ENCODE data around the gene LYL1.

The LYL1 gene

DNA sequence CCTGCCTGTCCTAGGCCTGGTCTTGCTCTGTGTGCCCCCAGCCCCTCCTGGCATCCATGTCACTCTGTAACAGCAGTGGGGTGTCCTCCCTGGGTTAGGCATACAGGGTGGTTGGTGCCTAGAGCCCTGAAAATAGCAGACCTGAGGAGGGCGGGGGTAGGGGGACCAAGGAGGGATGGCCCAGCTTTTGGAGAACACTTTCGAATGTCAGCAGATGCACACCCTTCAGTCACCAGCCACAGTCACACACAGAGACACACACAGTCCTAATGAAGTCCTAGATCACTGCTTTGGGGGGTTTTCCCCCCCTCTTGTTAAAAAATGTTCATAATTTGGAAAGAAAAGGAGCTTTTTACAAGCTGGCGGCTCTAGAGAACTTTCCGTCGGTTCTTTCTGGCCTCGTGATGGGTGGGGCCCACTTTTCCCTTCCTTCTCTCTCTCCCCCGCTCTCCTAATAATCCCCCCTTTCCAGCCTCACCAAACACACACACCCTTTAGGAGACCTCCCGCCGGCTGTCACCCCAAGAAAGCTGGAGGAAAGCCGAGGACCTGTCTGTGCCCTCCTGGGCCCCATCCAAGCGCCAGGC is 47.9 kb downstream of the LYL1 start:
- DNase-seq, result no peak

DNA sequence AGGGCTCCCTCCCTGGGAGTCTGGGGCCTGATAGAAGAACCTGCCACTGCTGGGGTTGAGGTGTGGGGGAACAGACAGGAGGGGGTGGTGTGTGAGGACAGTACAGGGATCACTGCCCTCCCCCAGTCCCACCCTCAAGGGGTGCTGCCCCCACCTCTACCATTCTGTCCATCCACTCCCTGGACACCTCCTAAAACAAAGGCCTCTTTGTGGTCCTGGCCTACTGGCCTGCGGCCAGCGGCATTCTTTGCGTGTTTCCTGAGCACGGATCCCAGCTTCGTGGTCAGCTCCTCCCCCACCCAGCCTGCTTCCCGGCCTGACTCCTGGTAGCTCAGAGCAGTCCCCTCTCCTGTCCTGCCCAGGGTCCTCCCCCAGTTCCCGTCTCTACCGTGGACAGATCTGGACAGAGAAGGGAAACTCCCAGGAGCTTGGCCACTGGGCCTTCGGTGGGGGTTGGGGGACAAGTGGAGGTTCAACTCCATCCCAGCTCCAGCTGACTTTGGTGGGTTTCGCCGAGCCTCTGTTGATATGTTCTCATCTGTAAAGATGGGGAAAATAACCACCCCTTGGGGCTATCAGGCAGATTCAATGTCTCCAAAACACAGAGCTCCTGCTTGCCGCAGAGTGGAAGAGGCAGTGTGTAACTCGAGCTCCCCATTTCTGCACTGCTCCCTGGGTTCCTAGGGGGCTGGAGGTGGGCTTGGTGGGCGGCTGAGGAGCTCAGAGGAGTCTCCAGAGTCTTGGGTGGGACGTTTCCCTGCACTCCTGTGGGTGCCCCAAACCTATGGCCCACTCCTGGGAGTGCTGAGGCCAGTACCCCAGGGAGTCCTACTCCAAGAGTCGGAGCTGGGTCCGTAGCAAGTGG is 48.7 kb downstream of the LYL1 start:
- DNase-seq, result no peak

DNA sequence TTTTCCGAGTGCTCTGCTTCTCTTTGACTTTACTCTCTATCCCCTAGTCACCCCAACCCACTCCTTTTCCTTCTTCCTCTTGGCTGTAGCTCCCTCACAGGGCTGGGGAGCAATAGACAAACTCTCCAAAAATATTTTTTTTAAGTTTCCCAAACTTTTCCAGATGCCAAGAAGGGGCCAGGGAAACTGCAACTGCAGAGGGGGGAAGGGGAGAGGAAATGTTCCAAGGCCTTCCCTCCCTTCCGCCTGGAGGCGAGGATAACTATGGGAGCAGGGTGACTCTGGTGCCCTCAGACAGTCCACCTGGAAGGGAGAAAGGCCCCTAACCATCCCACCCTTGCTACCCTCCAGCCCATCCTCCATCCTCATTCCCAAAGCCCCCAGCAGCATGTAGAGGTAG is 49.4 kb downstream of the LYL1 start:
- no peak for DNase-seq

DNA sequence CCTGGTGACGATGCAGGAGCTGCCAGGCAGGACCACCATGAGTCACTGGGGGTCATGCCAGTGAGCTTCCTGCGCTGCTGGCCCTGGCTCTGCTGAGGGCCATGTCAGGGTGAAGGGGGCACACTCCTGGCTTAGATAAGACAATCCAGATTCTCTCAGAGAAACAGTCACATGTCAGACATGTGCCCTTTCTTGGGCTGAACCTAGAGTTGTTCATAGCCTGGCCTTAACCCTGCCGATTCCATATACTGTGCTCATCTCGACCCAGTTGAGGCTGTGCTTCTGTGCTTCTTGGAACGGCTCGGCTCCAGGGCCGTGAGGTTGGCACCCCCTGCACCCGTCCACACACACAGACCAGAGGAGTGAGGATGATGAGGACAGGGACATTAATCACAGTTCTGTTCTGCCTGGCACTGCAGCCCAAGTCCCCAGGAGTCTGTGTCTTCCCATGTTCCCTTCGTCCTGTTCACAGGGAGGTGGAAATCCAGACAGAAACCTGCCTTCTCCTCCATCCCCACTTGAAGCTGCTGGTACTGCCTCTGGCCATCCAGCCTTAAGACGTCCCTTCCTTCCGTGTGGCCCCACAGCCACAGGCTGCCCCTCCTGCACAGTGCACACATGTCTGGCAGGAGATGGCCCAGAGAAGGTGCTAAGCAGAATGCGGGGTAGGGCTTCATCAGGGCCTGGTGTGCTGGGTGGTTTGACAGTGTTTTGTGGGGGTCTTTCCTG is 50.0 kb downstream of the LYL1 start:
- no peak for DNase-seq

DNA sequence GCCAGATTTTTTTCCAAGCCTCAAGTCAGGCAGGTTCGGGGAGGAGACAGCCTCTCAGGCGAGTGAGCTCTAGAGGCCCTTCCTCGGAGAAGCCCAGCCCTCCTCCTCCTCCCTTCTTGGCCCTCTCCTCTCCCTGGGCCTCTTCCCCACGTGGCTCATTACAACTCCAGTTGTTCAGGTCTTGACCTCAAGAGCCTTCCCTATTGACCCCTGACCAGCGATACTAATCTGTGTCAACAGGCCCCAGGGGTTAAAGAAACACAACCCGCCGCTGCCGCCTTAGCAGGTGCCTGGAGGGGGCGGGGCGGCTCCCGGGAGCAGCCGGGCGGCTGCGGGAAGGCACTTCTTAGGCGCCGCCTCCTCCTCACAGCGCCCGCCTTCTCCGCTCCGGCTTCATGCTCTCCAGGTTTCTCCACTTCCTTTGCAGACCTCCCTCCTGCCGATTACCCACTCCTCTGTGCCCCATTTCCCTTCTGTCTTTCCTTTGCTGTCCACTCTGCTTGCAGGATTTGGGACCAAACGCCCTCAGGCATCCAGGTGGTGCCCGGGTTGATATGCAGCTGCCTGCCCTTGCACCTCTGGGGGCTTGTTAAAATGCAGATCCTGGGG is 51.0 kb downstream of the LYL1 start:
- DNase-seq, result no peak

DNA sequence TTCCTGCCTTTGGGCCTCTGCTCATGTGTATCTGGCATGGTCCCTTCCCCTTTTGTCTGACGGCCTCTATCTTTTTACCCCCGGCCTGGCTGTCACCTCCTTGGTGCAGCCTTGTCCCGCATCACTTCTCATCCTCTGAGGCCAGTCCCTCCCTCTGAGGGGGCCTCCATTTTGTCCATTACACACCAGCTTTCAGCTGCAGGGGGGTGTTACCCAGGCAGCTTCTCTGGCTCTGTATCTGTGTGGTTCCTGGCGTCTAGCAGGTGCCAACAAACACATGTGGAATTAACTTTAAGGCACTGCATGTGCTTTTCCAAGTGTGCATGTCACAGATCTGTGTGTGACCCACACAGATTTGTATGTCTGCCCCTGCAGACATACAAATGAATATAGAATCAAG is 52.4 kb downstream of the LYL1 start:
- DNase-seq, result no peak

Measured in SIG-M5 (cell line).